Esophagus muscularis mucosa (tissue), 4 donors: Measurements from ENCODE around the gene ACSM5. TPM values are rescaled to one million over a fixed set of nuclear protein-coding genes. Genes with fewer than 3 reads are reported as not detected.
"Not testable (repeated sequence)": the region's sequence is repeated elsewhere in the genome, so short reads cannot be mapped to it uniquely, and the experiment has no call there.

Experiments used
- DNase-seq: peaks from one replicate; pipeline ENCODE4 v3.0.0-alpha.2; 2017; ENCODE audit errors: extremely low spot score
- H3K27ac ChIP-seq, 4 donors: fragments of 200-600 bp; sonication (generic); replicated peaks in 1 of 4; 1 replicate in 3 of 4; 2 replicates in 1 of 4; pipeline ENCODE4 v1.5.1; 2016 to 2019; ENCODE audit warnings: mild to moderate bottlenecking in 1 of 4
- H3K27me3 ChIP-seq, 4 donors: fragments of 200-600 bp; sonication (generic); one replicate each; pipeline versions ENCODE4 v1.5.1 to v1.6.0; 2016 to 2019
- H3K36me3 ChIP-seq, 4 donors: fragments of 200-600 bp; sonication (generic); one replicate each; pipeline ENCODE4 v1.5.1; 2016 to 2019
- H3K4me1 ChIP-seq, 4 donors: fragments of 200-600 bp; sonication (generic); one replicate each; pipeline ENCODE4 v1.5.1; 2016 to 2019
- H3K4me3 ChIP-seq, 4 donors: fragments of 200-600 bp; sonication (generic); 1 replicate in 2 of 4; 2 replicates in 2 of 4; pipeline ENCODE4 v1.5.1; 2016 to 2019; ENCODE audit warnings: mild to moderate bottlenecking in 4 of 4, moderate library complexity in 1 of 4
- H3K9me3 ChIP-seq, 4 donors: fragments of 200-600 bp; sonication (generic); 1 replicate in 3 of 4; 2 replicates in 1 of 4; pipeline ENCODE4 v1.5.1; 2016 to 2019
- CTCF ChIP-seq, 3 experiments: fragments of 200-600 bp in 2 of 3; fragments of 450-650 bp in 1 of 3; sonication (generic) in 2 of 3; IDR thresholded peaks; one replicate each; pipeline ENCODE4 v1.5.1; 2017 to 2019; ENCODE audit warnings: antibody characterized with exemption in 3 of 3, mild to moderate bottlenecking in 2 of 3, moderate library complexity in 1 of 3
- EP300 ChIP-seq: sonication (generic); formaldehyde crosslinking; IDR thresholded peaks from one replicate; pipeline ENCODE4 v1.6.1; 2017; ENCODE audit warnings: antibody characterized with exemption
- POLR2A ChIP-seq: fragments of 450-650 bp; IDR thresholded peaks from one replicate; pipeline ENCODE4 v1.6.1; 2017; ENCODE audit warnings: antibody characterized with exemption, moderate library complexity, mild to moderate bottlenecking, low read depth
- POLR2AphosphoS5 ChIP-seq, 2 donors: sonication (generic); formaldehyde crosslinking; IDR thresholded peaks; one replicate each; pipeline ENCODE4 v1.6.1; 2017; ENCODE audit warnings: antibody characterized with exemption in 2 of 2
- WGBS: methylation state at CpG from one replicate; pipeline ENCODE4 v1.1.5; 2018; 5-methylcytosine and 5-hydroxymethylcytosine counted together
- intact Hi-C: fragments of 100-400 bp; cut with DNase I; formaldehyde crosslinking; loops from one replicate; pipeline ENCODE4 v1.15.1; 2023
- total RNA-seq, 4 donors: library from RNA; depleted of rRNA; stranded (reverse); fragments of >200 nt; gene quantifications; one replicate each; pipeline versions ENCODE4 v1.1.0 to v1.2.1, GENCODE V29; 2016

ACSM5 gene
- total RNA-seq, 4 donors from 2014 or later, result 1.6 to 6.1 (median 3.7) TPM

DNA sequence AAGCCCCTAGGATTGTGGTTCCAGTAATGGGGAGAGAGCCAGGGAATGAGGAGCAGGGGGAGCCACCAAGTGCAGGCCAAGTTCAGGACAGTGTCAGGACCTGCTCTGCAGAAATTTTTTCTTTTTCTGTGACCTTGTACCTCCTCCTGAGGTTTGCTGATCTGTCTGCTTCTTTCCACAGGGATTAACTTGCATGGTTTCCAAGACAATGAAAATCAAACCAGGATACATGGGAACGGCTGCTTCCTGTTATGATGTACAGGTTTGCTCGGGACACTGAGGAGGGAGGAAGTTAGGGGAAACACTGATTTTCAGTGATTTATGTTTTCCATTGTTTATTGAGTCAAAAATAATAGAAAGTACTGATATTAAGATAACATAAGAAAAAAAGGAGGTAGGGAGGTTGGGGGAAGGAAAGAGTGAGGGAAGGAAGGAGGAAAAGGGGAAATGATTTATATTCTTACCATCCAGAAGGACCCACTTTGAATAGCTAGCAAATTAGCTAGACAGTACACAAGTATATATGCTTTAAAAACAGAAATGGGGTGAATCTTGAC, 67.9 kb downstream of the ACSM5 start:
- intact Hi-C loops, H3K4me3 ChIP-seq, H3K27ac ChIP-seq, H3K36me3 ChIP-seq, H3K9me3 ChIP-seq, H3K4me1 ChIP-seq, H3K27me3 ChIP-seq, DNase-seq: not testable (repeated sequence)
- 45% methylated on average over 2 of the region's 2 CpGs for WGBS

DNA sequence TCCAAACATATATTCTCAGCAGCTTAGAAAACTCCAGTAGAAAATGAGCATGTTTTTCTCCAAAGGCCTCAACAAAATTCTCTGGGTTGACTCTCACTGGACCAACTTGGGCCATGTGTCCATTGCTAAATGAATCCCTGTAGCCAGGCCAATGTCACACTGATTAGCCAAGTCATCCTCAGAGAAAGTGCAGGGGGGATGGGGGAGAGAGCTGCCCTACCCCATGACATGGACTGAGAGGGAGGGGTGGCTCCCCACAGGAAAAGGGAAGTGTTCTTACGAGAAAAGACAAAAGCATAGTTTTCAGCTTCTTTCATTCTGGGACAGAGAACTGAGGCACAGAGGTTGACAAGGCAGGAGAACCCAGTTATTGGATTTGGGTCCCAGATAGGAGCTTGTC, 74.7 kb downstream of the ACSM5 start:
- H3K9me3 ChIP-seq, intact Hi-C loops: not testable (repeated sequence)
- no CpG with 5 or more reads among the region's 1 CpG for WGBS

GRCh38 chr16:20484726-20485125, 75.4 kb downstream of the ACSM5 start:
- TF ChIP-seq POLR2A, result no peak
- TF ChIP-seq EP300, result no peak
- TF ChIP-seq CTCF (IDR thresholded peaks at IDR 0.05), result no peak
- TF ChIP-seq POLR2AphosphoS5 (IDR thresholded peaks at IDR 0.05), result no peak
- WGBS, result 85% methylated on average over 1 of the region's 1 CpG
- no peak overlapping the region for H3K4me3 ChIP-seq
- no peaks in the 10 kb centered on the region for H3K27me3 ChIP-seq
- intact Hi-C loops, result no loop called here
- H3K36me3 ChIP-seq, result no peaks in the 10 kb centered on the region
- DNase-seq, result no peak
- no peak overlapping the region for H3K27ac ChIP-seq
- no peaks in the 10 kb centered on the region for H3K9me3 ChIP-seq
- H3K4me1 ChIP-seq, result no peaks in the 10 kb centered on the region

More for the DNA sequence above, 74.7 kb downstream of the ACSM5 start:
- not testable (repeated sequence) for H3K36me3 ChIP-seq, H3K4me1 ChIP-seq, H3K27me3 ChIP-seq, H3K27ac ChIP-seq, H3K4me3 ChIP-seq, DNase-seq

DNA sequence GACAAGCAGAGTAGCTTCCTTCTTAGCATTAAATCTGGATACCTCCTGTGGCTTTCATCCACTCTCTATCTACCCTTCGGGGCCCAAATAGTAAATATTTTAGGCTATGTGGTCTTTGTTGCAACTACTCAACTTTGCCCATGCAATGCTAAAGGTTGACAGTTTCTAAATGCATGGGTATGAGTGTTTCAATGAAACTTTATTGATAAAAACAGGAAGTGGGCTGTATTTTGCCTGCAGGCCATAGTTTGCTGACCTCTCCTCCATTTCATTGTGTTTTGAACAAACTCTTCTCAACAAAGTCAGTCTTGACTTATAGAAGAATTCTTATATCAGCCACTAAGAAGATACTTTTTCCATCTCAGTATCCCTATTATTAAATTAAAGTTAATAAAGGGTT, 76.1 kb downstream of the ACSM5 start:
- Histone ChIP-seq H3K36me3 (no peaks in the 10 kb centered on the region), H3K4me1 (no peaks in the 10 kb centered on the region), H3K4me3 (no peak overlapping the region), H3K9me3 (no peaks in the 10 kb centered on the region), H3K27ac (no peak overlapping the region), H3K27me3 (no peaks in the 10 kb centered on the region)
- no peak for DNase-seq
- TF ChIP-seq POLR2A (no peak), CTCF (IDR thresholded peaks at IDR 0.05) (no peak), POLR2AphosphoS5 (IDR thresholded peaks at IDR 0.05) (no peak), EP300 (no peak)
- WGBS, result 66% methylated on average over 1 of the region's 1 CpG
- intact Hi-C loops, result no loop called here

Other genes starting within 250 kb of the ACSM5 start
- gene GP2, start 82.0 kb upstream of the ACSM5 start, total RNA-seq, result not detected
- gene UMOD, start 56.8 kb upstream of the ACSM5 start, total RNA-seq, result not detected
- not detected for gene PDILT, start 4.8 kb upstream of the ACSM5 start, total RNA-seq
- 1 to 10 TPM in 1 of 4 donors, not detected in 3; 1.3 TPM for gene ACSM2A, start 42.0 kb downstream of the ACSM5 start, total RNA-seq
- not detected for gene ACSM2B, start 166.8 kb downstream of the ACSM5 start, total RNA-seq